Nephron (organoid): Measurements from ENCODE around the gene GRM8.

Experiments used
- H3K27ac Mint-ChIP-seq, 3 experiments: 2 replicates each; pipeline ENCODE4 v1.8.0; 2020; ENCODE audit warnings: mixed read lengths in 3 of 3, mild to moderate bottlenecking in 2 of 3, moderate library complexity in 1 of 3
- H3K27me3 Mint-ChIP-seq: 2 replicates; pipeline ENCODE4 v1.8.0; 2021; ENCODE audit warnings: low read depth, mild to moderate bottlenecking, moderate library complexity, mixed read lengths
- H3K36me3 Mint-ChIP-seq: 2 replicates; pipeline ENCODE4 v1.8.0; 2020; ENCODE audit warnings: low read depth, mixed read lengths
- H3K4me1 Mint-ChIP-seq: 2 replicates; pipeline ENCODE4 v1.8.0; 2020; ENCODE audit warnings: mixed read lengths
- H3K4me3 Mint-ChIP-seq, 3 experiments: 2 replicates each; pipeline ENCODE4 v1.8.0; 2020; ENCODE audit warnings: mild to moderate bottlenecking in 3 of 3, mixed read lengths in 3 of 3, moderate library complexity in 2 of 3
- H3K9me3 Mint-ChIP-seq: 2 replicates; pipeline ENCODE4 v1.8.0; 2020; ENCODE audit warnings: mixed read lengths
- CTCF ChIP-seq, 3 experiments: fragments of 200-600 bp; sonication (generic); IDR thresholded peaks; one replicate each; pipeline ENCODE4 v1.5.0; 2021; ENCODE audit warnings: antibody characterized with exemption in 3 of 3; ENCODE audit not compliant: unreplicated experiment in 3 of 3

Gene GRM8

GRCh38 chr7:126472825-126473224 lies 779.9 kb downstream of the GRM8 start:
- no peak for TF ChIP-seq CTCF (IDR thresholded peaks at IDR 0.05; ENCODE audit: unreplicated experiment in 3 of 3)
- Mint-ChIP-seq H3K36me3 (no peaks in the 10 kb centered on the region), H3K9me3 (peaks cover 33% of the 10 kb centered on the region), H3K27ac (no peak overlapping the region), H3K4me3 (no peak overlapping the region), H3K27me3 (no peaks in the 10 kb centered on the region), H3K4me1 (no peaks in the 10 kb centered on the region)

DNA sequence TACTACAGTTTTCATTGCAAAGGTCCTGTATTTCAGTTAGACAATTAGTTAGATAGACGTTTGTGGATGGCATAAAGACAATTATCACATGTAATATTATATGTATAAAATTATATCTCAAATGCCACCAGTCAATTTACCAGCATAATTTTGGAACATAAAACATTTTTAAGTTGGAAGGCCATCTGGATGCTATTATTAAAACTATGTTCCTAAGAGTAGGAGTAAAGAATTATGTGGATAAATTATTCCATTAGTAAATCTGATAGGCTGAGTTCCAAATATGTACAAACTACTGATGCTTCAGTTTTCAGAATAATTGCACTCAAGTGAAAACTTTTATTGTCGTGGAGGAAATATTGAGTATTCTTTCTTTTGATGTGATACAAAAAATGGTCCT lies 790.3 kb downstream of the GRM8 start:
- no peaks in the 10 kb centered on the region for H3K27me3 Mint-ChIP-seq
- no peak overlapping the region for H3K4me3 Mint-ChIP-seq
- no peaks in the 10 kb centered on the region for H3K4me1 Mint-ChIP-seq
- H3K36me3 Mint-ChIP-seq: no peaks in the 10 kb centered on the region
- H3K27ac Mint-ChIP-seq: no peak overlapping the region
- H3K9me3 Mint-ChIP-seq: no peaks in the 10 kb centered on the region
- no peak for TF ChIP-seq CTCF (IDR thresholded peaks at IDR 0.05; ENCODE audit: unreplicated experiment in 3 of 3)

- Mint-ChIP-seq H3K9me3 (no peaks in the 10 kb centered on the region), H3K27me3 (peaks cover under 1% of the 10 kb centered on the region), H3K27ac (no peak overlapping the region), H3K4me3 (no peak overlapping the region), H3K4me1 (no peaks in the 10 kb centered on the region), H3K36me3 (no peaks in the 10 kb centered on the region)
- TF ChIP-seq CTCF (IDR thresholded peaks at IDR 0.05; ENCODE audit: unreplicated experiment in 3 of 3): no peak
These were observed 792.1 kb downstream of the GRM8 start for GRCh38 chr7:126460664-126461063.

DNA sequence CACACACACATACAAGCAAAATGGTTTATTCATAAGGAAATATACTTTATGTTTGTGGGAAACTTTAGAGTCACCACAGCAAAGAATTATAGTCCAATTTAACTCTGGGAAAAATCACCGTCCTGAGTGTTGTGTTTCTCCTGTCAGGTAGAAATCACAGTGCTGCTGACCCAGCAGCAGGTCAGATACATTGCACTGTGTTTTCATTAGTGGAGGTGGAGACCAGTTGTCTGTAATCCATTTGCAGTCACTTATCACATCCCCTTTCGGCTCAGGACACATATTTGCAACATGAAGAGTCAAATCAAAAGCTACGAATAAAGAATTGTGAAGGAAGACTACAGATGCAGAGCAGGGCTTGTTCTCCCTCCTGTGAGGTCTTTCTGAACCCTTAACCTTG lies 799.6 kb downstream of the GRM8 start:
- Mint-ChIP-seq H3K4me1 (peaks cover 41% of the 10 kb centered on the region), H3K27me3 (peaks cover 15% of the 10 kb centered on the region), H3K4me3 (no peak overlapping the region), H3K9me3 (no peaks in the 10 kb centered on the region), H3K36me3 (no peaks in the 10 kb centered on the region), H3K27ac (peak overlapping the region in 1 of 3 experiments; percentile 33)
- no peak for TF ChIP-seq CTCF (IDR thresholded peaks at IDR 0.05; ENCODE audit: unreplicated experiment in 3 of 3)

DNA sequence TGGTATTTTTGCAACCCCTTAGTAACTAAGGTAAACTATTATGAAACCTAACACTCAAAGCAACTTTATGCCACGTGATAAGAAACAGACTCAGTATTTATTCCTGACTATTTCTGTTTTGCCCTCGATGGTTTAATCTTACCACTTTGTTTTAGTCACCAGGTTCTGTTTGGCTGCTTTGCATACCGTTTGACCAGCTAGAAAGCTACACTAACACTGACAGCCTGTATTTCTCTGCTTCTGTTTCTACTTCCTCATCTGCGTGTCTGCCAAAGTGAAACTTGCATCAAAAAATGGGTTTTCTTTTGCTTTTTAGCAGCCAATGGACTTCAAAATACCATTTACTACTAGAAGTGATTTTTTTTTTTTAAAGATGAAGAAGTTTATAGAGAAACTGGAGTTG lies 802.5 kb downstream of the GRM8 start:
- H3K4me3 Mint-ChIP-seq: no peak overlapping the region
- H3K27ac Mint-ChIP-seq: peak overlapping the region in 2 of 3 experiments; percentile 26 to 72
- no peaks in the 10 kb centered on the region for H3K36me3 Mint-ChIP-seq
- no peaks in the 10 kb centered on the region for H3K9me3 Mint-ChIP-seq
- peaks cover 51% of the 10 kb centered on the region for H3K4me1 Mint-ChIP-seq
- no peak for TF ChIP-seq CTCF (IDR thresholded peaks at IDR 0.05; ENCODE audit: unreplicated experiment in 3 of 3)
- peaks cover 12% of the 10 kb centered on the region for H3K27me3 Mint-ChIP-seq

DNA sequence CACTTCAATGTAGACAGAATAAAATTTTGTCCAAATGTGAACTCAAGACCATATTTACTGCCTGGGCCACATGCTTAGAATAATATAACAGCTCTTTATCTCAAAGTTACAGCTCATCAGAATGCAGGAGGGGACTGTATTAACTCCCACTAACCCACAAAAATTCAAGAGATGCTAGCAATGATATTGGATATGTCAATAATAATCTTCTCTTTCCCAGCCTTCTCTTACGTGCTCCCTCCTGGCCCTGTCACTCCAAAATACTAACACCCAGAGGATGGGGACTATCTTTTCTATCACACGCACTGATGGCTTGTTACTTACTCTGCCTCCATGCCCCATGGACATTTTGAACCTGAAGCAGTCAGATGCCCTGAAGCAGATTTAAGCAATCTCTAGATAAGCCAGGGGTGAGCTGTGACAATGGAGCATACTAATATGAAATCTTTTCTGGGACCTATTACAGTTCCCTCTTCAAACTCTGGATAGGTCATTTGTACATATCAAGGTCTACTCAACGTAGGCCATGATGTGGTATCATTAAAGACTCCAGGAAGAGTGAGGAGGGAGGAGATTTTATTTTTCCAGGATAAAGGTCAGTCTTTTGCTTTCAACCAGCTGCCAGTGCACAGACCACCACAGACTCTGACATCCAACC lies 803.0 kb downstream of the GRM8 start:
- Mint-ChIP-seq H3K9me3 (no peaks in the 10 kb centered on the region), H3K4me1 (peaks cover 51% of the 10 kb centered on the region), H3K27ac (peak overlapping the region; percentile 26 to 72 (median 30)), H3K27me3 (peaks cover 12% of the 10 kb centered on the region), H3K36me3 (no peaks in the 10 kb centered on the region), H3K4me3 (no peak overlapping the region)
- no peak for TF ChIP-seq CTCF (IDR thresholded peaks at IDR 0.05; ENCODE audit: unreplicated experiment in 3 of 3)
